Activated CD4-positive, alpha-beta T cell treated with anti-CD3 and anti-CD28 coated beads, Interleukin-2, amount 50 U/mL, for 4 hours (primary cell): Measurements from ENCODE around the gene INSYN2B.

Experiments used
- DNase-seq, 2 experiments: peaks; one replicate each; pipeline ENCODE4 v3.0.0-alpha.2; 2020

Gene INSYN2B

DNA sequence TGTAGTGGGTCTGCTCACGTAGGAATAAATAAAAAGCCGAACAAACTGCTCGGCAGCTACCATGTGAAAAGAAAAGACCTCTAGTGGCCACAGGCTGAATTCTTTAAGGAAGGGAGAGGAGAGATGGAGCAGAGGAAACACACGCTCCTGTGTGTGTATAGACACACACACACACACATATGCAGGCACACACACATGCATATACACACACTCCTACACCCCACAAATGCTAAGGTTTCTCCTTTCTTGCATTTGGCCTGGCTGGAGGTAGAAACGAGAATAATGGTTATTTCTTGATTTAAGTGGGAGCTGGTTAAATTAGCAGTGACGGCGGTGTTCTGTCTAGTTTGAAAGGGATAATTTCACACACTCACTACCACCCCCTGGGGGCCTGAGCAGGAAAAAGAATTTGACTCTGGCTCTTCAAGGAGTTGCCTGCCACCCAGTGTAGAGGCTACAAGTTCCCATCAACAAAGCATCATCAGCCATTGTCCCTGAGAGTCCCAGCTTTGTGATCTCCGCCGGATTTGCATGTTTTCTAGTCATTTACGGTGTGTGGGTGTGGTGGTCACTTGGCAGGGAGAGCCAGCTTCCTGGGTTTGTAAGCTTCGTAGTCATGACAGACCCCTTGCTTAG, at the start of gene INSYN2B:
Gene INSYN2B (minus strand): TSS at position 78 of the 636 bp plus-strand sequence. CDS start 96,597 bp downstream, outside the sequence.
- DNase-seq = no peak

GRCh38 chr5:170028124-170028523, 47.8 kb upstream of the INSYN2B start:
- no peak for DNase-seq

DNA sequence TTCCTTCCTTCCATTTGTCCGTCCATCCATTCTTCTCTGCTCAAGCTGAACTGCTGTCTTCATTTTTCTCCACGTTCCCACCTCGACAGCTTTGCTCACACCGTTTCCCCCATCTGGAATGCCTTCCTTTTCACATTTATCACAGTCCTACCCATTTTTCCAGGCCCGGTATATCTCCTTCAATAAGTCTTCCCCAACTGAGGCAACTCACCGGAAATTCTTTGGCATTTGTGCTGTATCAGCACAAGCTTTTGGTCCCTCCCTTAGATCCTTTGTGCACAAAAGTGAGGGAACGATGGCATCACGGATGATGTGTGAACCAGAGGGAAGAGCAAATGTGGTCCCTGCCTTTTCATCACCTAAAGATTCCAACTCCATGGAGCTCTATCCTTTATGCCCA, 45.6 kb upstream of the INSYN2B start:
- DNase-seq = no peak

DNA sequence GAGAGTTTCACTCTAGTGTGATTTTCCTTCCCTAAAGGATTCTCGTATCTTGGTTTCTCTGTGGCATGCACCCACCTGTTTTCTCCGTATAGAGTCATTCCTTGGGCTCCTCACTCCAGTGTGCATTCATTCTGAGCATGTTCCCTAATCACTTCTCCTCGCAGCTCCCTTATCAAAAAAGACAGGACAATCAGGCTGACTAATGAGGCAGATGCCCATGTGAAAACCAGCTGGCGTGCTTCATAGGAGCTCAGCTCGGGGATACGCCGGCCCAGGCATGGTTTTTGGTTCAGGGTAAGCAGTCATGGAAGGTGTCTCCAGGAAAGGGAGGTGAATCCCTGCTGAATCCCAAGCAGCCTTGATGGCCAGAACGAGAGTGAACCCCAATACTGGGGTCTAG, 41.2 kb upstream of the INSYN2B start:
- DNase-seq = no peak

GRCh38 chr5:170020423-170020822, 40.1 kb upstream of the INSYN2B start:
- DNase-seq = no peak

GRCh38 chr5:170012622-170013021, 32.3 kb upstream of the INSYN2B start:
- DNase-seq = no peak

GRCh38 chr5:170011751-170012150, 31.5 kb upstream of the INSYN2B start:
- DNase-seq = no peak

DNA sequence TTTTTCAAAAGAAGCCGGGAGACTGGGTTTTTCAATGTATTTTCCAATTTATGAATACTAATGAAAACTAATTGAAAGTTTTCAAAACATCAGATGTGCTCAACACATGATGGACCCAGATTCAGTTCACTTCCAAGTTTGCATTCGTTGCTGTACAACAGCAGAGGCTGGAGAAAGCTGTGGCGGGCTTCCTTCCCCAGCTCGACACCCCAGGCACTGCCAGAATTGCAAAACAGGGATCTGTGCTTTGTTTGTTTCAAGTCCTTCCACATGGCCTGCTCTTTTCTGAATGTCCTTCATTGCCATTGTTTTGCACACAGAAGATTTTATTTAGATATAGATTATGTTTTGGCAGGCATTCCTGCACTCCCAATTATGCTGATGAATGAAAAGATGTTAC, 30.3 kb upstream of the INSYN2B start:
- no peak for DNase-seq

- DNase-seq = no peak
Observed at GRCh38 chr5:170008376-170008775, 28.1 kb upstream of the INSYN2B start.

GRCh38 chr5:170006021-170006420, 25.7 kb upstream of the INSYN2B start:
- DNase-seq = no peak

GRCh38 chr5:170000155-170000554, 19.9 kb upstream of the INSYN2B start:
- no peak for DNase-seq

GRCh38 chr5:169999621-170000020, 19.3 kb upstream of the INSYN2B start:
- no peak for DNase-seq

GRCh38 chr5:169997798-169998197, 17.5 kb upstream of the INSYN2B start:
- DNase-seq = no peak

DNA sequence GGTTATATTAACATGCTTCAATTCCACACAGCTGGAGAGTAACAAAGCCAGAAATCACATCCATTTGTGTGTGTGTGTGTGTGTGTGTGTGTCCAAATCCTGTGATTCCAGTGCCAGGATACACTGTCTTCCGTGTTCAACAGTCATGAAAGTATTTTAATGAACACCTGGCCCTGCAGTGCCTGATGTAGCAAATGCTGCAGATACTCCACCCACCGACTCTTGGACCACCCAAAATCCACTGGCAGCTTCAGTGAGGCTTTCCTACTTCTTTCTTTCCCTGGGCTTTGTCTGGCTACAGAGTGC, 13.1 kb upstream of the INSYN2B start:
- DNase-seq = no peak

- no peak for DNase-seq
Observed at GRCh38 chr5:169992789-169993484, 12.6 kb upstream of the INSYN2B start.

DNA sequence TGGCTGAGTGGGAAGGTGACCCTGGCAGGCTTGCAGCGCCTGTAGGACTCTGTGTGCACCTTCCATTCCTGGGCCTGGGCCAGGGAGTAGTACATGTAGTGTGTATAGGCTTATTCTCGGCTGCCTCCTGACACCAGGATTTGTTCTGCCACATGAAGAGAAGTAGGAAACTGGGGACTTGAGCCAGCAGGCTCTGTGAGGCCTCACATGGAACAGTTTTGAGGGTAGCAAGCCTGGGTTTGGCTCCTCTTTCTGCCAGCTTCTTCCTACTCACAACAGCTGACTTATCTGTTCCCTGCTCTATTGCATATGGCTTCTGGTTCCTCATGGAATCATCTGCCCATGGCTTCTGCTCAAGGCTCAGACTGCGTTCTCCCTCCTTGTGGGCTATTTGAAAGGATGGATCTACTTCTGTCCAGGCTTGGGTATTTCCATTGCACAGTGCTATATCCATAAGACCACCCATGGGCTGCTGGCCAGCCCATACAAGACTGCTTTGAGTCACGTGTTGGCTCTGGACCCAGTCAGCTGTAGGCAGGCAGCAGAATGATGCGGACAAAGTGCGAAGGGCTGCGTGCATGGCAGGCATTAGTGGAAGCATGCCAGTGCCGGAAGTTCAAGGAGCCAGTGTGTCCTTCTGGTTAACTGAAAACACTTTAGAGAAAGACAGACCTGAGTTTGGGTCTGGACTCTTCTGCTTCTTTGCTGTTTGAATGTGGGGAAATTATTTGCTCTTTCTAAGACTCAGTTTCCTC, 11.0 kb upstream of the INSYN2B start:
- no peak for DNase-seq

DNA sequence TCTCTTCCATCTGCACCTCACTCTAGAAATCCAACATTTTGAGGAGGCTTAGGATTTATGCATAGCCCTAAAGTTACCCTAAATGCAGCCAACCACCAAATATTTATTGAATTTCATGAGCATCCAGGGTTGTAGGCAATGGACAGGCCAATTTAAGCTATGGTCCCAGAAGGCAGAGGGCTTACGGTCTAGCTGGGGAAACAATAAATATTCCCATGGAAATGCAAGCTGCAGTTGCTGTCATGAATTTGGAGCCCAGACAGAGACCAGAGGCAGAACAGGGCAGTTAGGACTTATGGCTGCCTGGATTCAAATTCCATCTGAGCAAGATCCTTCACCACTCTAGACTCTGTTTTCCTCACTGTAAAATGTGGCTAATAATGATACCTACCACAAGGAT, 9.1 kb upstream of the INSYN2B start:
- no peak for DNase-seq

GRCh38 chr5:169988947-169989346, 8.7 kb upstream of the INSYN2B start:
- DNase-seq = no peak

- no peak for DNase-seq
Observed at GRCh38 chr5:169988206-169988605, 7.9 kb upstream of the INSYN2B start.

GRCh38 chr5:169979871-169980270, 424 bp downstream of the INSYN2B start:
- DNase-seq = no peak

DNA sequence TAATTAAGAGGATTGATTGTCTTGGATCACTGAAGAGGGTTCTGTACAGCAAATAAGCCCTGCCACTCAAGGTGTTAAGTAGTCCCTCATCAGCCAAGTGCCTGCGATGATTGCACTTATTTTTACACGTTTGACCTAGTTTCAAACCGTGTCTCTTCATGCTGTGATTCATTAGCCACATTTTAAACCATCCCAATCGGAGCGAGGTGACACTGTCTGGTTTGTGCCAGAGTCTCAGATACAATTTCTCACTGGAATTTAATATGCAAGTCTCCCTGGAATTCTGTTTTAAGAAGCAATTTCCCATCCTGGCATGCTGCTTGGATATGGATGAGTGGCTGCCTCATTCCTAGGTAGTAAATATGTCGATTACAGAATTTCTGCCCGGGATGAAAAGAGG, 1.6 kb downstream of the INSYN2B start:
- no peak for DNase-seq

DNA sequence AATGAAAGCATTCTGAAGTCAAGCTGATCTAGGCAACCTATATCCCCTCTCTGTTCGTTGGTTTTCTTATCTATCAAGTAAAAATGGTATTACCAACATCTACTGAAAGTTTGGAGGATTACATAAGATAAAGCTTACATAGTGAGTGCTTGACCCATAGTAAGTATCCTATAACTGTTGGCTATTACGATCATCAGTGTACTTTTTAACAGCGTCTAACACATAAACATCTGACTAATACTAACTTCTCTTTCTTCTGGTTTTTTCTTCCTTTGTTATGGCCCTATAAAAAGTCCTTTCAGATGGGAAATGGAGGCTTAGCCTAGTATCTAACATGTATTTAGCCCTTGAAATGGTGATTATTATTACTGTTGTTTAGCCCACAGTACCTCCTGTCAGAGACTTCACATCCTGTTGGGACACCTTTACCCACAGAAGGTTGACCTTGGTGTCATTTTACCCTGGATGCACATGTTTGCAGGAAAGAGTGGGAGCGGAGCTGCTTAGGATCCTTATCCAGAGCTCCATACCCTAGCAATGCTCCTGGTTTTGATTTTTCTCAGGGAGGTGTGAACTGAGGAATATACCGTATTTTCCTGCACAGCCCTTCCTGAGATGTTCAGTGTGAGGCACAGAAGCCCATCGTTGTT, 6.0 kb downstream of the INSYN2B start:
- no peak for DNase-seq

GRCh38 chr5:169973056-169973455, 7.2 kb downstream of the INSYN2B start:
- no peak for DNase-seq

DNA sequence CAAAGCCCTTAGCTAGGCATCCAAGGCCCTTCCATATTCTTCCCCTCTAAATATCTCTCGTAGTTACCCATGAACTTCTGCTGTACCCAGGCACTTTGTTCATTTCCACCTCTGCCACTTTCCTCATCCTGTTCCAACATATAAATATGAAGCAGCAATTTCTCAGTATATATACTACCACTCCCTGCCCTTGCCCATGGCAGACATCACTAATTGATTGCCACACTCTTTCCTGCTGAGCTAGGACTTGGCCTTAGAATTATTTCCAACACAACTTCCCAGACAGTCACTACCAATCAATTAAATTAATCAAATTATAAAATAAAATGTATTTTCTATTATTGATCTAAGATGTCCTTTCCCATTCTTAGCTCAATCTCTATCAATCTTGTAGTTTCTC, 8.5 kb downstream of the INSYN2B start:
- no peak for DNase-seq
